DND-41 (cell line): Measurements from ENCODE around the gene VARS1.
"Not testable (repeated sequence)": the region's sequence is repeated elsewhere in the genome, so short reads cannot be mapped to it uniquely, and the experiment has no call there.

Source experiments
- ATAC-seq: fragments of 200-7000 bp; cut with Tn5 transposase; 3 replicates; pipeline ENCODE4 v1.9.1; 2021; ENCODE audit warnings: low read depth; ENCODE audit not compliant: insufficient read depth
- DNase-seq: peaks from one replicate; pipeline ENCODE4 v3.0.0-alpha.2; 2020
- H2AFZ ChIP-seq: 2 replicates; pipeline ENCODE4 v1.6.0; 2012; ENCODE audit warnings: low read depth, low read length
- H3K27ac ChIP-seq: 2 replicates; pipeline ENCODE4 v1.5.1; 2012; ENCODE audit warnings: low read length, inconsistent platforms
- H3K27me3 ChIP-seq: fragments of 200-600 bp; sonication (generic); 2 replicates; pipeline ENCODE4 v1.6.0; 2012; ENCODE audit warnings: low read length, mild to moderate bottlenecking, inconsistent platforms; ENCODE audit not compliant: insufficient read depth, poor library complexity
- H3K36me3 ChIP-seq: 2 replicates; pipeline ENCODE4 v1.5.1; 2012; ENCODE audit warnings: low read length, inconsistent platforms; ENCODE audit not compliant: insufficient read depth
- H3K4me1 ChIP-seq: 2 replicates; pipeline ENCODE4 v1.5.1; 2012; ENCODE audit warnings: mild to moderate bottlenecking, low read length; ENCODE audit not compliant: insufficient read depth
- H3K4me2 ChIP-seq: 2 replicates; pipeline ENCODE4 v1.6.0; 2012; ENCODE audit warnings: mild to moderate bottlenecking, moderate library complexity, low read length, inconsistent platforms; ENCODE audit not compliant: insufficient read depth
- H3K4me3 ChIP-seq, 2 experiments: fragments of 200-600 bp in 1 of 2; shearing (Covaris generic) in 1 of 2; 2 replicates each; pipeline ENCODE4 v1.5.1; 2012 to 2016; ENCODE audit warnings: inconsistent platforms in 2 of 2, low read length in 2 of 2, mild to moderate bottlenecking in 2 of 2, low read depth in 1 of 2, moderate library complexity in 1 of 2
- H3K79me2 ChIP-seq: 2 replicates; pipeline ENCODE4 v1.6.0; 2012; ENCODE audit warnings: low read length, inconsistent platforms; ENCODE audit not compliant: insufficient read depth
- H3K9ac ChIP-seq: 2 replicates; pipeline ENCODE4 v1.6.0; 2012; ENCODE audit warnings: low read depth, mild to moderate bottlenecking, inconsistent platforms, low read length, moderate library complexity
- H3K9me3 ChIP-seq: 2 replicates; pipeline ENCODE4 v1.5.1; 2012; ENCODE audit warnings: low read length, moderate library complexity, mild to moderate bottlenecking, inconsistent platforms; ENCODE audit not compliant: insufficient read depth, severe bottlenecking
- H4K20me1 ChIP-seq: 2 replicates; pipeline ENCODE4 v1.6.0; 2012; ENCODE audit warnings: low read length; ENCODE audit not compliant: insufficient read depth
- EZH2 ChIP-seq: IDR thresholded peaks from 3 replicates; pipeline ENCODE4 v1.6.1; 2012; ENCODE audit warnings: borderline replicate concordance, low read depth, mild to moderate bottlenecking, moderate library complexity, low read length, inconsistent platforms; ENCODE audit not compliant: severe bottlenecking
- TF ChIP-seq, protein P1 (sequence below): IDR thresholded peaks from 2 replicates; pipeline ENCODE4 v1.5.1; 2012; ENCODE audit warnings: borderline replicate concordance, low read length, moderate library complexity, mild to moderate bottlenecking; ENCODE audit not compliant: poor library complexity, severe bottlenecking; ENCODE audit errors: extremely low read depth

VARS1 gene

DNA sequence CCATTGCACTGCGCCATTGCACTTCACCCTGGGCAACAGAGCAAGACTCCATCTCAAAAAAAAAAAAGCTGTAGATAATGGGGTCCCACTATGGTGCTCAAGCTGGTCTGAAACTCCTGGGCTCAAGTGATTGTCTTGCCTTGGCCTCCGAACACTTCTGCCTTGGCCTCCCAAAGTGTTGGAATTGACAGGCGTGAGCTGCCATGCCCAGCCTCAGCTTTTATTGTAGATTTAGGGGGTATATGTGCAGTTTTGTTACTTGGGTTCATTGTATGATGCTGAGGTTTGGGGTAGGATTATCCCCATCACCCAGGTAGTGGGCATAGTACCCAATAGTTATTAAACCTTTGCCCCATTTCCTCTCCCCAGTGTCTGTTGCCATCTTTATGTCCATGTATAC is 43.4 kb upstream of the VARS1 start:
- peaks cover 40% of the 10 kb centered on the region for H4K20me1 ChIP-seq
- TF ChIP-seq EZH2, result no peak
- H3K4me1 ChIP-seq, result peaks cover 37% of the 10 kb centered on the region
- H3K9me3 ChIP-seq, result no peaks in the 10 kb centered on the region
- no peaks in the 10 kb centered on the region for H3K27me3 ChIP-seq
- peaks cover 53% of the 10 kb centered on the region for H3K36me3 ChIP-seq
- H3K4me2 ChIP-seq, result peak overlapping the region; percentile 88; the same call in 1 of the 2 replicates
- no peak overlapping the region for H3K27ac ChIP-seq
- no peak overlapping the region for H2AFZ ChIP-seq
- peaks cover 55% of the 10 kb centered on the region for H3K79me2 ChIP-seq
- no peak overlapping the region for H3K9ac ChIP-seq
- no peak for ATAC-seq
- H3K4me3 ChIP-seq, result no peak overlapping the region
- no peak for DNase-seq

DNA sequence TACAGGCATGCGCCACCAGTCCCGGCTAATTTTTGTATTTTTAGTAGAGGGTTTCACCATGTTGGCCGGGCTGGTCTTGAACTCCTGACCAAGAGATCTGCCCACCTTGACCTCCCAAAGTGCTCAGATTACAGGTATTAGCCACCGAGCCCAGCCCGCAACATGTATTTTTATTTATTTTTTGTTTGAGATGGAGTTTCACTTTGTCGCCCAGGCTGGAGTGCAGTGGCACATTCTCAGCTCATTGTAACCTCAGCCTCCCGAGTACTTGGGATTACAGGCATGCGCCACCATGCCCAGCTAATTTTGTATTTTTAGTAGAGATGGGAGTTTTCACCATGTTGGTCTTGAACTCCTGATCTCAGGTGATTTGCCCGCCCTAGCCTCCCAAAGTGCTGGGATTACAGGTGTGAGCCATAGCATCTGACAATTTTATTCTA is 42.6 kb upstream of the VARS1 start:
- H2AFZ ChIP-seq, H3K27ac ChIP-seq, ATAC-seq, H3K9me3 ChIP-seq, H3K27me3 ChIP-seq, DNase-seq: not testable (repeated sequence)
- Histone ChIP-seq H3K36me3 (peaks cover 53% of the 10 kb centered on the region), H3K9ac (peak overlapping the region; percentile 81), H3K4me1 (peaks cover 45% of the 10 kb centered on the region), H3K4me2 (peak overlapping the region; percentile 88; the same call in 1 of the 2 replicates), H3K79me2 (peaks cover 60% of the 10 kb centered on the region), H4K20me1 (peaks cover 40% of the 10 kb centered on the region), H3K4me3 (peak overlapping the region in 1 of 2 experiments; percentile 86; a peak in 3 of 4 replicates)

DNA sequence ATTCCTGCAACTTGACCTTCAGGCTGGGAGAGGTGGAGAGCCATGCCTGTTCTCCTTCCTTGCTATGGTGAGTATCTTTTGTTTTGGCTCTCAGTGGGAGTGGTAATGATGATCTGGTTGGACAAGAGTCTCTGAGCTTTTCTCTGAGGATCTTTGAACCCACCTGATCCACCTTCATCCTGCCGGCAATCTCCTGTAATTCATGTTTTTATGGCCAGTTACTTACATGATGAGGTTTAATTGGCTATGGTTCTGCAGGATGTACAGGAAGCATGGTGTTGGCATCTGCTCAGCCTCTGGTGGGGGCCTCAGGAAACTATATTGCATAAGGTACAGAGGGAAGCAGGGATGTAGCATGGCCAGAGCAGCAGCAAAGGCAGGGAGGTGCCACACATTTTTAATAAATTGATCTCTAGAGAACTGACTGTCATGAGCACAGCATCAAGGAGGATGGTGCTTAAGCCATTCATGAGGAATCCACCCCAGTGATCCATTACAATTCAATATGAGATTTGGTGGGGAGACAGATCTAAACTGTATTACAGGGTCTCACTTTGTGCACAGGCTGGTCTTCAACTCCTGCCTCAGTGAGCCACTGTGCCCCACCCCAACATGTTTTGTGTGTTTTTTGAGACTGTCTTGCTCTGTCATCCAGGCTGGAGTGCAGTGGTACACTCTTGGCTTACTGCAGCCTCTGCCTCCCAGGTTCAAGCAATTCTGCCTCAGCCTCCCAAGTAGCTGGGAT is 42.0 kb upstream of the VARS1 start:
- Histone ChIP-seq H3K9ac (peak overlapping the region; percentile 81), H3K79me2 (peaks cover 65% of the 10 kb centered on the region)

DNA sequence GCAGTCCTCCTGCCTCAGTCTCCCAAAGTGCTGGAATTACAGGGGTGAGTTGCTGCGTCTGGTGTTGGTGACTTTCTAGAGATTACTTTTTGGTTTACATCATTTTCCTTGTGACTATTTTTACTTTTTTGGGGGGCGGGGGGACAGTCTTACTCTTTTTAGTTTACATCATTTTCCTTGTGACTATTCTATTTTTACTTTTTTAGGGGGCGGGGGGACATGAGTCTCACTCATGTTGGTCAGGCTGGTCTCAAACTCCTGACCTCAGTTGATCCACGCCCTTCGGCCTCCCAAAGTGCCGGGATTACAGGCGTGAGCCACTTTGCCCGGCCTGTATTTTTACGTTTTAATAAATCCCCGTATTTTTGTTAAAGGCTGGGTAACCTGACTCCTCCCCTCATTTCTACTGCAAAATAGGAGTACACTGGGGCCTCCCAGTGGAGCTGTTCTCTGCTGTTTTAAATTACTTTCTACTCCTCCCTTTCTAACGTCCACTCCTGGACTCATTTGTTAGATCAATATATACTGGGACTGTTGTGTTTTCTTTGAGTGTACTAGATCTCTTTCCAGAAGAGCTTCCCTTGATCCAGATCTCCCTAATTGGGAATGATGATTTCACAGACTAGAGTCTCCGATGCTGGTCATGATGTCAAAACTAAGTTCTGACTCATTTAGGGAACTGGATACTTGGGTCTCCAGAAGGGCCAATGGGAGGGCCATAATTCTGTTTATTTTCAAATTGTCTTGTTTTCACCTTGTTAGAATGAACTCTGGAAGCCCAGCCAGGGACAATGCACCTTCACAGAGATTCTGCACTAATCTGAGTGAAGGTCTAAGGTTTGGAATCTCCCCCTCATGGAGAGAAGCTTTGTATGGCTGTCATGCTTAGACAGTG is 41.2 kb upstream of the VARS1 start:
- TF ChIP-seq, protein P1, sequence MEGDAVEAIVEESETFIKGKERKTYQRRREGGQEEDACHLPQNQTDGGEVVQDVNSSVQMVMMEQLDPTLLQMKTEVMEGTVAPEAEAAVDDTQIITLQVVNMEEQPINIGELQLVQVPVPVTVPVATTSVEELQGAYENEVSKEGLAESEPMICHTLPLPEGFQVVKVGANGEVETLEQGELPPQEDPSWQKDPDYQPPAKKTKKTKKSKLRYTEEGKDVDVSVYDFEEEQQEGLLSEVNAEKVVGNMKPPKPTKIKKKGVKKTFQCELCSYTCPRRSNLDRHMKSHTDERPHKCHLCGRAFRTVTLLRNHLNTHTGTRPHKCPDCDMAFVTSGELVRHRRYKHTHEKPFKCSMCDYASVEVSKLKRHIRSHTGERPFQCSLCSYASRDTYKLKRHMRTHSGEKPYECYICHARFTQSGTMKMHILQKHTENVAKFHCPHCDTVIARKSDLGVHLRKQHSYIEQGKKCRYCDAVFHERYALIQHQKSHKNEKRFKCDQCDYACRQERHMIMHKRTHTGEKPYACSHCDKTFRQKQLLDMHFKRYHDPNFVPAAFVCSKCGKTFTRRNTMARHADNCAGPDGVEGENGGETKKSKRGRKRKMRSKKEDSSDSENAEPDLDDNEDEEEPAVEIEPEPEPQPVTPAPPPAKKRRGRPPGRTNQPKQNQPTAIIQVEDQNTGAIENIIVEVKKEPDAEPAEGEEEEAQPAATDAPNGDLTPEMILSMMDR, result no peak
- no peak for TF ChIP-seq EZH2
- Histone ChIP-seq H4K20me1 (peaks cover 40% of the 10 kb centered on the region), H3K4me1 (peaks cover 52% of the 10 kb centered on the region), H3K27me3 (no peaks in the 10 kb centered on the region), H3K9me3 (no peaks in the 10 kb centered on the region), H3K4me2 (peak overlapping the region; percentile 88), H3K9ac (peak overlapping the region; percentile 81), H3K27ac (peak overlapping the region; percentile 95), H3K79me2 (peaks cover 67% of the 10 kb centered on the region), H3K36me3 (peaks cover 53% of the 10 kb centered on the region), H2AFZ (no peak overlapping the region), H3K4me3 (peak overlapping the region; percentile 86 to 92; a peak in 3 of 4 replicates)
- ATAC-seq (no peak), DNase-seq (no peak)

More for the DNA sequence above, 42.0 kb upstream of the VARS1 start:
- H3K4me2 ChIP-seq, result peak overlapping the region; percentile 88
- TF ChIP-seq EZH2, result no peak
- TF ChIP-seq, protein P1, result no peak
- peak overlapping the region; percentile 86 to 92; a peak in 3 of 4 replicates for H3K4me3 ChIP-seq
- no peaks in the 10 kb centered on the region for H3K9me3 ChIP-seq
- ATAC-seq (no peak), DNase-seq (no peak)
- peaks cover 48% of the 10 kb centered on the region for H3K4me1 ChIP-seq
- H2AFZ ChIP-seq, result no peak overlapping the region
- peaks cover 40% of the 10 kb centered on the region for H4K20me1 ChIP-seq
- H3K27ac ChIP-seq, result peak overlapping the region; percentile 32
- H3K27me3 ChIP-seq, result no peaks in the 10 kb centered on the region
- peaks cover 53% of the 10 kb centered on the region for H3K36me3 ChIP-seq
